Jurkat, Clone E6-1 (cell line): ENCODE measurements around the gene HNRNPUL2.
"Not testable (repeated sequence)": the region's sequence is repeated elsewhere in the genome, so short reads cannot be mapped to it uniquely, and the experiment has no call there.

ENCODE experiments used
- DNase-seq: peaks from one replicate; pipeline ENCODE4 v3.0.0-alpha.2; 2011; ENCODE audit warnings: low read depth, low spot score
- H3K4me3 ChIP-seq: 2 replicates; pipeline ENCODE4 v1.5.1; 2011; ENCODE audit warnings: mild to moderate bottlenecking, low read length, control low read depth, moderate library complexity

HNRNPUL2 gene

GRCh38 chr11:62676698-62677097 lies 50.6 kb downstream of the HNRNPUL2 start:
- DNase-seq, result no peak
- no peak overlapping the region for H3K4me3 ChIP-seq

- DNase-seq, H3K4me3 ChIP-seq: not testable (repeated sequence)
Observed at GRCh38 chr11:62675415-62675814, 51.8 kb downstream of the HNRNPUL2 start.

GRCh38 chr11:62673196-62673525 lies 54.1 kb downstream of the HNRNPUL2 start:
- no peak overlapping the region for H3K4me3 ChIP-seq
- DNase-seq, result no peak

GRCh38 chr11:62671608-62672389 lies 55.5 kb downstream of the HNRNPUL2 start, which contains the start of the genes LBHD1 and UQCC3:
TSS of gene LBHD1 (minus strand) at chr11:62672267. CDS start at chr11:62670031, 2,236 bp downstream.
TSS of gene UQCC3 (plus strand) at chr11:62671673. CDS start at chr11:62671746, 73 bp downstream.
- peak; percentile 96 for DNase-seq
- peak within 1 kb of the TSS; percentile 95 for H3K4me3 ChIP-seq

- no peak for DNase-seq
- peak overlapping the region; percentile 95 for H3K4me3 ChIP-seq
Observed at GRCh38 chr11:62671236-62671607, 56.0 kb downstream of the HNRNPUL2 start.

- no peak overlapping the region for H3K4me3 ChIP-seq
- no peak for DNase-seq
Observed at GRCh38 chr11:62669420-62670161, 57.7 kb downstream of the HNRNPUL2 start.

- no peak overlapping the region for H3K4me3 ChIP-seq
- no peak for DNase-seq
Observed at GRCh38 chr11:62667460-62667859, 59.8 kb downstream of the HNRNPUL2 start.

- H3K4me3 ChIP-seq, result peak overlapping the region; percentile 65
- no peak for DNase-seq
Observed at GRCh38 chr11:62666259-62666926, 60.9 kb downstream of the HNRNPUL2 start.

GRCh38 chr11:62665599-62666258 lies 61.5 kb downstream of the HNRNPUL2 start:
- DNase-seq, result no peak

GRCh38 chr11:62665075-62665598 lies 62.1 kb downstream of the HNRNPUL2 start, which contains the start of the genes C11orf98 and CSKMT:
TSS of gene C11orf98 (minus strand) at chr11:62665210. CDS start at chr11:62665169, 41 bp downstream.
TSS of gene CSKMT (plus strand) at chr11:62665312. CDS start at chr11:62665880, 568 bp downstream.
- peak; percentile 90 for DNase-seq
- H3K4me3 ChIP-seq, result peak within 1 kb of the TSS; percentile 65

More at GRCh38 chr11:62665599-62666258, 61.5 kb downstream of the HNRNPUL2 start:
- peak overlapping the region; percentile 65 for H3K4me3 ChIP-seq

GRCh38 chr11:62664405-62665074 lies 62.7 kb downstream of the HNRNPUL2 start:
- peak overlapping the region; percentile 65 for H3K4me3 ChIP-seq
- DNase-seq, result peak; percentile 64
